GM10266 (cell line): ENCODE data around the gene NFIX.

Source experiments
- DNase-seq: peaks from one replicate; pipeline ENCODE4 v3.0.0; 2012; ENCODE audit errors: extremely low spot score
- TF ChIP-seq, protein P1 (sequence below): IDR thresholded peaks from 2 replicates; pipeline ENCODE4 v1.5.1; 2012; ENCODE audit warnings: mild to moderate bottlenecking, low read depth; ENCODE audit not compliant: control insufficient read depth, insufficient read depth; ENCODE audit errors: missing control alignments

Gene NFIX

DNA sequence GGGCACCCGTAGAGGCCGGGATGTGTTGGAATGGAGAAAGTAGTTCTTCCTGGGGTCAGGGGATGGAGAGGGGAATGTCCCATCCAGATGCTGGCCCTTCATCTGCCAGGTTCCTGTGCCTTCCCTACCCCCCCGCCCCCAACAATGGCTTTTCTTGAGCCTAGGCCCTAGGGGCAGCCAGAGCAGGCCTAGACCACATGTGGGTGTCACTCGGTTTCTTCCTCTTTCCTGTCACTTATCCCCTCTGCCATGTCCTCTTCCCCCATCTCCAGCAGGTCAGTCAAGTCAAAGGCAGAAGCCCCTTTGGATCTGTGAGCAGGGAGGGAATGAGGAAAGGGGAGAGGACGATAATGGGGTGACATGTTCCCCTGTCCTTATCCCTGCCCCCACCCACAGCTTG, 71.0 kb downstream of the NFIX start:
- DNase-seq = no peak
- TF ChIP-seq, protein P1, sequence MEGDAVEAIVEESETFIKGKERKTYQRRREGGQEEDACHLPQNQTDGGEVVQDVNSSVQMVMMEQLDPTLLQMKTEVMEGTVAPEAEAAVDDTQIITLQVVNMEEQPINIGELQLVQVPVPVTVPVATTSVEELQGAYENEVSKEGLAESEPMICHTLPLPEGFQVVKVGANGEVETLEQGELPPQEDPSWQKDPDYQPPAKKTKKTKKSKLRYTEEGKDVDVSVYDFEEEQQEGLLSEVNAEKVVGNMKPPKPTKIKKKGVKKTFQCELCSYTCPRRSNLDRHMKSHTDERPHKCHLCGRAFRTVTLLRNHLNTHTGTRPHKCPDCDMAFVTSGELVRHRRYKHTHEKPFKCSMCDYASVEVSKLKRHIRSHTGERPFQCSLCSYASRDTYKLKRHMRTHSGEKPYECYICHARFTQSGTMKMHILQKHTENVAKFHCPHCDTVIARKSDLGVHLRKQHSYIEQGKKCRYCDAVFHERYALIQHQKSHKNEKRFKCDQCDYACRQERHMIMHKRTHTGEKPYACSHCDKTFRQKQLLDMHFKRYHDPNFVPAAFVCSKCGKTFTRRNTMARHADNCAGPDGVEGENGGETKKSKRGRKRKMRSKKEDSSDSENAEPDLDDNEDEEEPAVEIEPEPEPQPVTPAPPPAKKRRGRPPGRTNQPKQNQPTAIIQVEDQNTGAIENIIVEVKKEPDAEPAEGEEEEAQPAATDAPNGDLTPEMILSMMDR = no peak

GRCh38 chr19:13066933-13067807, 71.9 kb downstream of the NFIX start:
- no peak for DNase-seq
- TF ChIP-seq, protein P1 = no peak

DNA sequence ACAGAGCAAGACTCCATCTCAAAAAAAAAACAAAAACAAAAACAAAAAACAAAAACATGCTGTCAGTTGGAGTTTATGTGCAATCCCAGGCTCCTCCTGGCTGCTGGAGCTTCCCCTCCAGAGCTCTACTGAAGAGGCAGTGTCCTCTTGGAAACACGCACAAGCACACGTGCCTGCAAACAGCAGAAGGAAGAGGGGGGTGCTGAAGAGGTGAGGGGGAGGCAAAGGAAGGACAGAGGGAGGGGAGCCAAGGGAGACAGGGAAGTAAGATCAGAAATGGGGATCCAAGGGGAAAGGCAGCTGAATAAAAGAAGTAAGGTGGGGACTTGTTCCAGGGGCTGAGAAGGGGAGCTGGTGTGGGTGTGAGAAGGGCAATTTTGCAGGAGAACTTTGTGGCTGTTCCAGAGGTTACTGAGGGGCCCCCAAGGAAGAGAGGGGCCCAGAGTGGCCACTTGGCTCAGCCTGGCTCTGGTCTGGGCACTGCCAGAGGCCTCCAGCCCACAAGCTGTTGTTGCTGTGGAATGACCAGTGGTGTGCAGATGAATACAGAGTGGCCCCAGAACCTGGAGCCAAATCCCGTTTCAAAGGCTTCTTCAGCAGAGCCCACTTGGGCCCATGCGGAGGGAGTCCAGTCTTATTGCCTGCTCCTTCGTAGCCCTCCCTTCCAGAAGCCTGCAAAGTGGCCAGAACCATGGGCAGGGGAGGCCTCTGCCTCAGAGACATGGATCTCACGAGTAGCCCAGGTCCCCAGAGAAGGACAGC, 73.0 kb downstream of the NFIX start:
- TF ChIP-seq, protein P1 = no peak
- DNase-seq = no peak

GRCh38 chr19:13069415-13070359, 74.4 kb downstream of the NFIX start:
- TF ChIP-seq, protein P1 = no peak
- DNase-seq = no peak

- no peak for DNase-seq
- TF ChIP-seq, protein P1 = no peak
These were observed 75.3 kb downstream of the NFIX start for GRCh38 chr19:13070425-13071140.

DNA sequence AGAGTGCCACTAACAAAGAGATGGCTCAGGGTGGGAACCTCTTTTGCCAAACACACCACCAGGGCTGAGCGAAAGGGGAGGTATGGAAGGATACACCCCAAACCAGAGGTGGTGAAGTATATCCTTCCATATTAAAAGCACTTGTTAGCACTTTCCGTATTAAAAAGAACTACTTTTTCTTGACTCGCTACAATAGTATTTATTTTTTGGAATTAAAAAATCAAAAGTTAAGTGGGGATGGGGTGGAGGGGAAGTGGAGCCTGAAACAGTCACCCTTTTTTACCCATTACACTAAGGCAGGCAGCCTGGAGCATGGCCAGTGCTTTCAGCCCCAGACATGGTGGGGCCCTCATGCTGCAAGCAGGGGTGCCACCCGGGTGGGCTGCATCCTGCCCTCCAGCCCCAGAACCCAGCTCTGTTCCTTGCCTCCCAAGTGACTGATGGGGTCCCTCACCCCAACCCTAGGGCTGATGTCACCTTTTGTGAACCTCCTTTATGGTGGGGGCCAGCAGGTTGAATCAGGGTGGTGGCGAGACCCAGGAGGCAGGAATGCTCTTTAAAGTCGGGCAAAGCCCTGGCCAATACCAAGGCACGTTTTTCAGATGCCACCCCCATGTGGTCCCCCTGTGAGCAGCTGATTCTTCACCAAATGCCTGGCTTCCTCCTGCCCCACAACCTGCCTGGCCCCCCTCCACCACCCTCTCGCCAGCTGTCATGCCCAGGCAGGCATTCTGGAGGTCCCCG, 76.3 kb downstream of the NFIX start:
- TF ChIP-seq, protein P1 = no peak
- no peak for DNase-seq
